PC-9 (cell line): Measurements from ENCODE around the gene PRSS1.

Experiments used
- CTCF ChIP-seq: fragments of 200-600 bp; sonication (generic); conservative IDR thresholded peaks from 2 replicates; pipeline ENCODE4 v1.6.1; 2017; ENCODE audit warnings: mixed run types, antibody characterized with exemption, mild to moderate bottlenecking, moderate library complexity
- EZH2 ChIP-seq: fragments of 200-600 bp; sonication (generic); IDR thresholded peaks from 2 replicates; pipeline ENCODE4 v1.8.0; 2017; ENCODE audit warnings: antibody characterized with exemption, low read depth

- no peak for TF ChIP-seq CTCF
- TF ChIP-seq EZH2 = no peak
Observed at GRCh38 chr7:142759433-142759832, 10.2 kb downstream of the PRSS1 start.
